SKM-1 (cell line): Measurements from ENCODE around the gene SLC66A2.
"Not testable (repeated sequence)": the region's sequence is repeated elsewhere in the genome, so short reads cannot be mapped to it uniquely, and the experiment has no call there.

Experiments
- DNase-seq: peaks from one replicate; lab custom pipeline; 2025; ENCODE audit not compliant: unreplicated experiment; lab: John Stamatoyannopoulos, UW

SLC66A2 gene

DNA sequence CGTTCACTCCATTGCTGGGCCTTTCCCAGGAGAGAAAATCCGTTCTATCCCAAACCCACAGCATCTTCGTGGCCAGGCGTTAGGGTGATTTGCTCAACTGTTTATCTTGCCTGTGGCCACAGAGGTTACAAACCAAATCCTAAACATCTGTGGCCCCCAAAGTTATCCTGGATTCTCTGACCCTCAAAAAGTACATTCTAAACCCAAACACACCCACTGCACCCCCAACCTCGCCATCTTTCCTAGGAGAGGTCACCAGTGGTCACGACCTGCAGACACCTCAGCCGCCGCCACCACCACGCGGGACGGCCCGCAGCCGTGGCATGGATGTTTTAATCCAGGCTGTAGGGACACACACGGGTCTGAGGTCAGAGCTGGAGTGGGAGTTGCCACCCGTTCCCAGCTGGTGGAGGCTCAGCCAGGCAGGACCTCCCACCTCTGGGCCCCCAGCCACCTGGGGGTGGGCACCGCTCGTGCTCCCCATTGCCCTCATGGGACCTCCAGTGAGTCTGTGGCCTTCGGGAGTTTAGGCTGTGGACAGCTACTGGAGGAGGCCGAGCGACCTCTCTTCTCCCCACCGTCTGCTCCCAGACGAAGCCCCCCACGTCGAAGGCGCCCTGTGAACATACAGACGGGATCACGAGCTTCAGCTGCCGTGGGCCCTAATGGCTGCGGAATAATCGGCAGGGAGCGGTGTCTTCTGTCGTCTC is 81.7 kb downstream of the SLC66A2 start:
- no peak for DNase-seq

DNA sequence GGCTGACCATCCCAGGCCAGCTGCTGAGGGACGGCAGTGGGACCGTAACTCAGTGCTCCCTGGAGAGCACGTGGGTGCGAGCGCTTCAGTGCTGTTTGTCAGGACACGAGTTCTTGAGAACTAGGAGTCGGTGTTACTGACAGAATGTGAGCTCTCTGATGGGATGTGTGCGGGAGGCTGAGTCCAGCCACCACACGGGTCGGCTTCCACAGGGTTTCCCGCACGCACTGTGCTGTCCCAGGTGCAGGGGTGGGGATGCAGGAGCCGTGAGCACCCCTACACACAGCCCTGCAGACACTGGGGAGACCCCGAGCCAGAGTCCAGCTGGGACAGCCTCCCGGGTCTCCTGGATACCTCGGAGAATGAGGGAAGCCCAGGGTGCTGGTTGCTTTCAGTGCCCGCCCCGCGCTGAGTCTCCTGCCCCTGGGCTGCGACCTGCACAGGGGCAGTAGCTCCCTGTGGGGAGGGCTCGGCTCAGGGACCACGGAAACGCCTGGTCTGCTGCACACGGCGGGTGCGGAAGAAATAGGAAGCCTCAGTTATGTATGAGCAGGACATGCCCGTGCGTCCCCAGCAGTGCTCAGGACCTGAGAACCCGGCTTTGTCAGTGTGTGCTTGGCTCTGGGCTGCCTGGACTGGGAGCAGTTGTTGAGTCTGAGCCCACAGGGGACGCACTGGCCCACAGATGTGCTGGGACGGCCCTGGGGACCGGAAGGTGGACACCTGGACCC is 82.5 kb downstream of the SLC66A2 start:
- DNase-seq: no peak

- no peak for DNase-seq
Measured at GRCh38 chr18:79868168-79868784, 83.2 kb downstream of the SLC66A2 start.

DNA sequence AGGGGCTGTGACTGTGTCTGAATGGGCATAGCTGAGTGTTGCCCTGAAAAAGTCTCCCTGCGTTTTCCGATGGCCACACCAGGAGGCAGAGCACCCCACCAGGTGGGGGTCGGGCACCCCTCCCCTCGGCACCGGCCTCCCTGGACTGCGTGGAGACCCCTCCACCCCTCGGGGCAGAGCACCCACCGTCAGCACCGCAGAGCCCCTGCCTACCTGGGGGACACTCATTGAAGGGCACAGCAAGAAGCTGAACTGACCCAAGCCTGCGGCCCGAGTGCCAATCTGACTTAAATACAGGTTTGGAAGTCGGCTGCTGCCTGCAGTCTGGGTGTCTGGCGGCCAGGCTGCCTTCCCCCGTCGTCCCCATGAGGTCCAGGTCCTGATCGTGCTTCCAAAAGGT is 83.8 kb downstream of the SLC66A2 start:
- no peak for DNase-seq

- no peak for DNase-seq
Measured at GRCh38 chr18:79866889-79867574, 84.4 kb downstream of the SLC66A2 start.

GRCh38 chr18:79865951-79866350 is 85.5 kb downstream of the SLC66A2 start:
- not testable (repeated sequence) for DNase-seq

DNA sequence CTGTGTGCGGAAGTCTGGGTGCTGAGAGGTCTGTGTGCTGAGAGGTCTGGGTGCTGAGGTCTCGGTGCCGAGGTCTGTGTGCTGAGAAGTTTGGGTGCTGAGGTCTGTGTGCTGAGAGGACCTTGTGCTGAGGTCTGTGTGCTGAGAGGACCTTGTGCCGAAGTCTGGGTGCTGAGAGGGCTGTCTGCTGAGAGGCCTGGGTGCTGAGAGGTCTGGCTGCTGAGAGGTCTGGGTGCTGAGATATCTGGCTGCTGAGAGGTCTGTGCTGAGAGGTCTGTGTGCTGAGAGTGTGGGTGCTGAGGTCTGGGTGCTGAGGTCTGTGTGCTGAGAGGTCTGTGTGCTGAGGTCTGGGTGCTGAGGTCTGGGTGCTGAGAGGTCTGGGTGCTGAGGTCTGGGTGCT is 86.5 kb downstream of the SLC66A2 start:
- not testable (repeated sequence) for DNase-seq

DNA sequence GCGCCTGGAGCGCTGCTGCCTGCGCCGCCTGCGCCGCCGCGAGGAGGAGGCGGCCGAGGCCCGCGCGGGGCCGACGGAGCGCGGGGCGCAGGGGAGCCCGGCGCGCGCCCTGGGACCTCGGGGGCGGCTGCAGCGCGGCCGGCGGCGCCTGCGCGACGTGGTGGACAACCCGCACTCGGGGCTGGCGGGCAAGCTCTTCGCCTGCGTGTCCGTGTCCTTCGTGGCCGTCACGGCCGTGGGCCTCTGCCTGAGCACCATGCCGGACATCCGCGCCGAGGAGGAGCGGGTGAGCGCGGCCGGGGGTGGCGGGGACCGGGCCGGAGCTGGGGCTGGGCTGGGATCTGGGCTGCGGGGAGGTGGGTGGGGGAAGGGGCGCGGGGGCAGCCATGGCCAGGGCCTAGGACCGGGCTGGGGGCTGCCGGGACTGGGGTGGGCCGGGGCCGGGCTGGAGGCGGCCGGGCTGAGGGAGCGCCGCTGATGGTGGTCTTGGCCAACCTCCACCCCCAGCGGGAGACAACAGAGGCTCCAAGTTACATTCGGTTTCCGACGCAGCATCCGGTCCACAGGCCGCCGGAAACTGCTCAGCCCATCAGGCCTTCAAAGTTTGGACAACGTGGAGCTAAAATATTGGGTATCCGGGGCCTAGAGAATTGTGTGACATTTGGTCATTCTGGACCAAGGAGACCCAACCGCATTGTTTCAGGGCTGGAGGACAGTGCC is 87.3 kb downstream of the SLC66A2 start:
- no peak for DNase-seq

GRCh38 chr18:79863161-79864005 is 88.1 kb downstream of the SLC66A2 start:
- no peak for DNase-seq

- no peak for DNase-seq
Measured at GRCh38 chr18:79862562-79862961, 88.9 kb downstream of the SLC66A2 start.

DNA sequence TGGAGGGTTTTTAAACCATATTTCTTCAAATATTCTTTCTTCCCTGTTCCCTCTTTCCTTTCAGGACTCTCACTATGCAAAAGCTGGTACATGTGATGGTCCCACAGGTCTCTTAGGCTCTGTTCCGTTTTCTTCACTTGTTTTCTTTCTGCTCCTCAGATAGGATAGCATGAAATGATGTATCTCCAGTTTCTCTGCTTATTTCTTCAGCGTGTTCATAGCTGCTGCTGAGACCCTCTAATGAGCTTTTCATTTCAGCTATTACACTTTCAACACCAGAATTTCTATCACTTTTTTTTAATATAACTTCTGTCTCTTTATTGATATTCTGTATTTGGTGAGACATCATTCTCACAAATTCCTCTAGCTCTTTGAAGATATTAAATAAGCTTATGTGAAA is 89.8 kb downstream of the SLC66A2 start:
- no peak for DNase-seq

DNA sequence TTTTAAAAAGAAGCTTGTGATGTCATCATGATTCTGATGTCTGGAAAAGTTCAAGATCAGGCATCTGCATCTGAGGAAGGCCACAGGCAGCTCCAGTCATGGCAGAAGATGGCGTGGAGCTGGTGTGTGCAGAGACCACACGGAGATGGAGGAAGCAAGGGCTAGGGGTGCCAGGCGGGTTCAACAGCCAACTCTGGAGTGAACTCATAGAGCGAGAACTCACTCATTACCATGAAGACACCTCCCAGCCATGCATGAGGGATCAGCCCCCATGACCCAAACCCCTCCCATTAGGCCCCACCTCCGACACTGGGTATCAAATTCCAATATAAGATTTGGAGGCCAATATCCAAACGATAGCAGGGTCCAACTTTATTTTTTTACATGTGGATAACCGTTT is 92.1 kb downstream of the SLC66A2 start:
- no peak for DNase-seq

GRCh38 chr18:79857082-79857671 is 94.3 kb downstream of the SLC66A2 start:
- DNase-seq: no peak

DNA sequence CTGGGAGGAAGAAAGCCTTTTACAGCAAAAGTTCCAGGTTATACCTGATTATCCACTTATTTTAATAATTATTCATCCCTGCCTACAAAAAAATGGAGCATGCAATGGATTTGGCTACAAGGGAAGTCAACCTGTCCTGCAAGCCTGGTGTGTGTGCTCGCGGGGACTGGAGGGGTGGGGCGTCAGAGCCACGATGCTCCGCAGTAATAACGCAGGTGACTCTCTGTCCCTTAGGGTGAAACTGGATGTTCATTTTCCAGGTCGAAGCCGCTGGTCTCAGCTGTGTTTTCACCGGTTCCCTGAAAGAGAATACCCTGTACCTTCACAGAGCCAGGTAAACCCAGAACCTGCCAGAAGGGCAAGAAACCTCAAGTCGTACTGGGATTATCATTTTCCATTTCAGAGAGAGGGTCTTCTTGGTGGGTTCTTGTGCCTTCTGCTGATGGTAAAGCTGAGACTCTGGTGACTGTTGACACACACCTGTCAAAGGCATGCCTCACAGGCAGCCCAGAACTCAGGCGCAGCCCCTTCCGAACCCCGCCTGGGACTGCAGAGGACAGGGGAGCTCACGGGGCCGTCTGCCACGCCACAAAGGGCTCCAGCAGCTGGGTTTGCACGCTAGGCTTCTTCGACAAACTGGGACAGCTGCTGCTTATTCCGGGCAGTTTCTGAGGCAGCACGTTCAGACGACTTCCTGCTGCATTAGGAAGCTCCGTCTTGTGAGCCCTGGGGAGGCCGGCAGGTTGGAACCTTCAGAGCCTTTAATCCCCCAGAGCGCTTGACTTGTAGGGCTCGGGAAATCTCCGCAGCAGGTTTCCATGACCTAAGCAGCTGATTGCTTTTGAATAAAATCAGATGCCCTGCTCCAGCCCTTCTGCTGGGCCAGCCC is 95.1 kb downstream of the SLC66A2 start:
- no peak for DNase-seq

GRCh38 chr18:79855147-79855933 is 96.1 kb downstream of the SLC66A2 start:
- no peak for DNase-seq

DNA sequence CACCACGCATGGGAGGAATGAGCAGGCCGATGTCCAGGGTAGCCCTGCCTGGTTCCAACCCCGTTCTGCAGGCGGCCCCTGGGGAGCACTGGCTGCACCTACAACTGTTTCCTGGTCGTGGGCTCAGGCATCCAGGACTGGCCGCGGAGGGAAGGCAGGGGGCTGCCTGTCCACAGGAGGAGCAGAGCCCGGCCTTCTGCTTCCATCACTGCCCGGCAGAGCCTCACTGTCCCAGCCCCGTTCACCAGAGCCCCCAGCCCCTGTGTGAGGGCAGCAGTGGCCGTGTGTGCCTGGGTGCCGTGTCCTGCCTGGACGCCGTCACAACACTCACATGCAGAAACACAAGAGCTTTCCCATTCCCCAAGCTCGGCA is 97.5 kb downstream of the SLC66A2 start:
- DNase-seq: no peak

GRCh38 chr18:79853303-79853992 is 98.0 kb downstream of the SLC66A2 start:
- DNase-seq: no peak
